ENCODE measurements around the gene ARFGAP1. TPM values are rescaled to one million over a fixed set of nuclear protein-coding genes. Genes with fewer than 3 reads are reported as not detected.

Gene ARFGAP1
- total and polyA plus RNA-seq, 2 of the 8 experiments (the other 6 are each of a cell fraction or from before 2014, with no cell fraction given): 93.7 to 100 TPM

- Histone ChIP-seq H3K79me2 (ENCODE audit: control insufficient read depth in 1 of 2, insufficient read depth in 2 of 2, low read length in 2 of 2) (peaks cover 17 to 39% of the 10 kb centered on the region in 2 experiments), H2BK15ac (ENCODE audit: low read length) (no peak overlapping the region), H3K27ac (ENCODE audit: low read depth, low read length) (no peak overlapping the region), H3K18ac (ENCODE audit: extremely low read depth, low read length) (no peak overlapping the region), H2AFZ (ENCODE audit: low read length) (no peak overlapping the region), H3K4me2 (ENCODE audit: insufficient read depth in 1 of 2, low read depth in 2 of 2, low read length in 2 of 2) (no peak overlapping the region), H3K23me2 (ENCODE audit: low read depth, low read length) (peaks cover 2% of the 10 kb centered on the region; the same call in 1 of the 2 replicates), H3K79me1 (ENCODE audit: low read depth, low read length) (peaks cover 14% of the 10 kb centered on the region), H2BK5ac (ENCODE audit: low read depth, low read length) (no peak overlapping the region), H3K23ac (ENCODE audit: insufficient read length) (no peak overlapping the region), H3K4ac (replicated peaks; ENCODE audit: insufficient read length, low read depth, low read length) (no peak overlapping the region), H3K27me3 (replicated peaks in 1 of 4; ENCODE audit: control insufficient read depth in 3 of 4, extremely low read depth in 1 of 4, insufficient read depth in 3 of 4, low read length in 3 of 4) (no peaks in the 10 kb centered on the region), H2BK20ac (ENCODE audit: low read length) (no peak overlapping the region), H4K5ac (ENCODE audit: insufficient read length, low read depth, low read length) (no peak overlapping the region), H2AK5ac (ENCODE audit: low read depth, low read length) (no peak overlapping the region), H3K36me3 (ENCODE audit: control insufficient read depth in 2 of 4, insufficient read depth in 4 of 4, low read length in 3 of 4) (peaks cover 6 to 27% (median 19%) of the 10 kb centered on the region in 4 experiments), H3K4me1 (replicated peaks in 1 of 4; ENCODE audit: control insufficient read depth in 3 of 4, insufficient read depth in 4 of 4, low read length in 3 of 4) (peaks cover 0 to 5% (median 1%) of the 10 kb centered on the region in 4 experiments; a peak in 5 of 7 replicates), H3K14ac (ENCODE audit: insufficient read length) (no peak overlapping the region), H4K91ac (replicated peaks; ENCODE audit: insufficient read length, low read length) (no peak overlapping the region), H3K9ac (replicated peaks in 1 of 4; ENCODE audit: extremely low read depth in 1 of 4, low read depth in 3 of 4, low read length in 3 of 4) (no peak overlapping the region), H3K56ac (replicated peaks; ENCODE audit: insufficient read length, low read depth, low read length) (no peak overlapping the region), H3K9me3 (ENCODE audit: insufficient read depth in 2 of 2, low read depth in 1 of 2, low read length in 1 of 2) (no peaks in the 10 kb centered on the region), H2BK120ac (replicated peaks; ENCODE audit: low read depth, low read length) (no peak overlapping the region), H2BK12ac (ENCODE audit: low read depth, low read length) (no peak overlapping the region), H3K4me3 (ENCODE audit: extremely low read depth in 1 of 4, insufficient read depth in 2 of 4, low read depth in 3 of 4, low read length in 4 of 4) (no peak overlapping the region), H4K8ac (ENCODE audit: extremely low read depth, insufficient read depth, low read length) (no peak overlapping the region), H4K20me1 (replicated peaks in 1 of 2; ENCODE audit: control insufficient read depth in 1 of 2, insufficient read depth in 2 of 2, low read length in 2 of 2) (peaks cover 16 to 35% of the 10 kb centered on the region in 2 experiments)
- DNase-seq (ENCODE audit: low read depth in 1 of 2, low spot score in 2 of 2) (no peak), FAIRE-seq (no peak)
- CTCF ChIA-PET (ENCODE audit: partially characterized antibody): interaction anchor here (1.8 to 3.7 kb wide), 3 partner anchors 52 to 93 kb away, joined by 7 to 23 read pairs (median 7); partner anchors contain the start of gene YTHDF1
- POLR2A ChIA-PET (ENCODE audit: partially characterized antibody): interaction anchor here (1.4 kb wide), 1 partner anchor 9 kb away, joined by 3 read pairs; no protein-coding TSS in a partner anchor
- 92% methylated on average over 14 of the region's 18 CpGs; no CpG with 5 or more reads in 1 of the 2 experiments for WGBS, 2 experiments (ENCODE audit: extremely low coverage in 1 of 2, insufficient coverage in 1 of 2, insufficient read length in 1 of 2, insufficient replicate concordance in 2 of 2, low coverage in 1 of 2, low lambda C conversion rate in 2 of 2, missing lambda C conversion rate in 1 of 2)
- TF ChIP-seq GABPA (IDR thresholded peaks at IDR 0.05; ENCODE audit: borderline replicate concordance, insufficient read depth, low read length) (no peak), EZH2 (IDR thresholded peaks at IDR 0.05; ENCODE audit: low read depth, low read length, severe bottlenecking) (no peak), SIRT6 (IDR thresholded peaks at IDR 0.05; ENCODE audit: low read length) (no peak), CHD1 (IDR thresholded peaks at IDR 0.05; ENCODE audit: low read depth, low read length) (no peak), KDM5A (IDR thresholded peaks at IDR 0.05; ENCODE audit: low read length) (no peak), RFX5 (IDR thresholded peaks at IDR 0.05; ENCODE audit: borderline replicate concordance, low read depth, low read length) (no peak), TBP (IDR thresholded peaks at IDR 0.05; ENCODE audit: low read depth, low read length) (no peak), ATF2 (IDR thresholded peaks at IDR 0.05; ENCODE audit: low read length) (no peak), TCF12 (IDR thresholded peaks at IDR 0.05; ENCODE audit: low read depth, low read length) (no peak), GTF2F1 (IDR thresholded peaks at IDR 0.05; ENCODE audit: borderline replicate concordance, low read depth, low read length) (no peak), TAF1 (IDR thresholded peaks at IDR 0.05; ENCODE audit: low read depth, low read length) (no peak), ZNF274 (IDR thresholded peaks at IDR 0.05; ENCODE audit: borderline replicate concordance, extremely low read depth, low read length) (no peak), TAF7 (optimal IDR thresholded peaks at IDR 0.05; ENCODE audit: borderline replicate concordance, low read depth, low read length) (no peak)
These were observed 3.2 kb downstream of the ARFGAP1 start for GRCh38 chr20:63275825-63276224.
